KMS-11 (cell line): ENCODE measurements around the gene SLC24A3.

Source experiments
- H2AFZ ChIP-seq: fragments of 200-600 bp; sonication (generic); 2 replicates; pipeline ENCODE4 v1.6.1; 2016; ENCODE audit warnings: antibody characterized with exemption, mixed run types, low read depth
- H3K27ac ChIP-seq: fragments of 200-600 bp; sonication (generic); 2 replicates; pipeline ENCODE4 v1.6.1; 2016; ENCODE audit warnings: mild to moderate bottlenecking, mixed run types
- H3K27me3 ChIP-seq: fragments of 200-600 bp; sonication (generic); 2 replicates; pipeline ENCODE4 v1.6.1; 2017; ENCODE audit warnings: mild to moderate bottlenecking, low read depth, mixed run types, moderate library complexity; ENCODE audit not compliant: insufficient read depth
- H3K36me3 ChIP-seq: fragments of 200-600 bp; sonication (generic); 2 replicates; pipeline ENCODE4 v1.6.1; 2017; ENCODE audit warnings: mild to moderate bottlenecking, mixed run types; ENCODE audit not compliant: insufficient read depth
- H3K4me1 ChIP-seq: fragments of 200-600 bp; sonication (generic); 2 replicates; pipeline ENCODE4 v1.6.1; 2016; ENCODE audit warnings: mild to moderate bottlenecking, low read depth, mixed run types; ENCODE audit not compliant: poor library complexity, severe bottlenecking
- H3K4me2 ChIP-seq: fragments of 200-600 bp; sonication (generic); 2 replicates; pipeline ENCODE4 v1.7.0; 2016; ENCODE audit warnings: mild to moderate bottlenecking, mixed run types
- H3K4me3 ChIP-seq: fragments of 200-600 bp; sonication (generic); IDR thresholded peaks from 2 replicates; pipeline ENCODE4 v1.6.1; 2017; ENCODE audit warnings: low read depth, low read length, mixed read lengths; ENCODE audit not compliant: insufficient read depth
- H3K79me2 ChIP-seq: fragments of 200-600 bp; sonication (generic); 2 replicates; pipeline ENCODE4 v1.6.1; 2016; ENCODE audit warnings: low read depth, mixed run types; ENCODE audit not compliant: insufficient read depth
- H3K9ac ChIP-seq: fragments of 200-600 bp; sonication (generic); 2 replicates; pipeline ENCODE4 v1.6.1; 2016; ENCODE audit warnings: mild to moderate bottlenecking, mixed run types
- H4K20me1 ChIP-seq: fragments of 200-600 bp; sonication (generic); 2 replicates; pipeline ENCODE4 v1.6.1; 2016; ENCODE audit warnings: mild to moderate bottlenecking, mixed run types; ENCODE audit not compliant: insufficient read depth
- TF ChIP-seq, protein P1 (sequence below): fragments of 200-600 bp; sonication (generic); conservative IDR thresholded peaks from 2 replicates; pipeline ENCODE4 v1.6.1; 2017; ENCODE audit warnings: low read depth, mild to moderate bottlenecking, antibody characterized with exemption, low read length, moderate library complexity, mixed read lengths

The SLC24A3 gene

DNA sequence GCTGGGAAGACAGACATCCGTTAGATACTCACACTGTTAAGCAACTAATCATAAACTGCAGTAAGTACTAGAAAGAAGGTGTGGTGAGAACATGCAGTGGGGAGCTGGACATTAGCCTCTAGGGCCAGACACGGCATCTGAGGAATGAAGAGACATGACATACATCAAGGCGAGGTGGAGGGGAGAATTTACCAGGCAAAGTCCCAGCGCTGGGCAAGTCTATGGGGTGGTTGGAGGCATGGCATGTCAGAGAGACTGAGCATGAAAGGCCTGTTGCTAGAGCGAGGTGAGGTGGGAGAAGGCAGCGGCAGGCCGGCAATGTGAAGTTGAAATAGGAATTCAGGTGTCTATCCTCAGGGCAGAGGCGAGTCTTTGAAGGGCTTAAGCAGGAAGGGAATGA lies 31.8 kb downstream of the SLC24A3 start:
- H3K4me3 ChIP-seq: no peak overlapping the region
- no peaks in the 10 kb centered on the region for H3K27me3 ChIP-seq
- H2AFZ ChIP-seq: no peak overlapping the region
- no peaks in the 10 kb centered on the region for H3K36me3 ChIP-seq
- no peaks in the 10 kb centered on the region for H3K79me2 ChIP-seq
- TF ChIP-seq, protein P1, sequence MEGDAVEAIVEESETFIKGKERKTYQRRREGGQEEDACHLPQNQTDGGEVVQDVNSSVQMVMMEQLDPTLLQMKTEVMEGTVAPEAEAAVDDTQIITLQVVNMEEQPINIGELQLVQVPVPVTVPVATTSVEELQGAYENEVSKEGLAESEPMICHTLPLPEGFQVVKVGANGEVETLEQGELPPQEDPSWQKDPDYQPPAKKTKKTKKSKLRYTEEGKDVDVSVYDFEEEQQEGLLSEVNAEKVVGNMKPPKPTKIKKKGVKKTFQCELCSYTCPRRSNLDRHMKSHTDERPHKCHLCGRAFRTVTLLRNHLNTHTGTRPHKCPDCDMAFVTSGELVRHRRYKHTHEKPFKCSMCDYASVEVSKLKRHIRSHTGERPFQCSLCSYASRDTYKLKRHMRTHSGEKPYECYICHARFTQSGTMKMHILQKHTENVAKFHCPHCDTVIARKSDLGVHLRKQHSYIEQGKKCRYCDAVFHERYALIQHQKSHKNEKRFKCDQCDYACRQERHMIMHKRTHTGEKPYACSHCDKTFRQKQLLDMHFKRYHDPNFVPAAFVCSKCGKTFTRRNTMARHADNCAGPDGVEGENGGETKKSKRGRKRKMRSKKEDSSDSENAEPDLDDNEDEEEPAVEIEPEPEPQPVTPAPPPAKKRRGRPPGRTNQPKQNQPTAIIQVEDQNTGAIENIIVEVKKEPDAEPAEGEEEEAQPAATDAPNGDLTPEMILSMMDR: no peak
- no peaks in the 10 kb centered on the region for H4K20me1 ChIP-seq
- H3K27ac ChIP-seq: no peak overlapping the region
- H3K4me2 ChIP-seq: no peak overlapping the region
- no peaks in the 10 kb centered on the region for H3K4me1 ChIP-seq
- H3K9ac ChIP-seq: no peak overlapping the region

DNA sequence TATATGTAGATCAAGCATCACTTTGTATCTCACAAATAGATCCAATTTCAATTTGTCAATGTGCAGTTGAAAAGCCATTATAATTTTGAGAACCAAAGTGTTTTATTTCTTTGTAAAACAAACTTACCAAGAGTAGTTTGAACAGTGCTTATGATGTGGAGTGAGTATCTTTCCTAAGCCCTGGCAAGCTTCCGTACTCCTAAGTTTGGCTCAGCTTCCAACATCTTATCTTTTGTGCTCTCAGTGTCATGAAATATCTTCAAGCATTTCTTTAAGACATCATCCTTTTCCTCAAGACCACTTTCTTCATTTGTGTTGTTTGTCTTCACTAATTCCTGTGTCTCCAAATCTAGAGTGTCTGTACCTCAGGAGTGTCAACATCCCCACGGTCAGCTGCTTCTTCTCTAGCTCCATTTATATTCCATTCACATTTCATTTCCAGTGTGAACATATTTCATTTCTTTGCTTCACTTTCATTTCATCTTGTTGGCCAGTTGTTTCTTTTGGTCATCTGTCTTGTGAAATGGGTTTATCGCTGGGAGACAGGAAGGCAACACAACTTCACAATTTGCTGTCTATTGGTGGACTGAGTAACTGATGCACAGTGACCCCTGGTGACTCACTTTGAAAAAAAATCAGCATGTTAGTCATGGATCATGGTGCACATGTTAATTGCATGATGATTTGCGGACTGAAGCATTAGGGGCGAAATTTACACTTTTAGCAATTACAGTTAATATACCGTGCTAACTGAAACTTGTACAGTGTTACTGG lies 36.9 kb downstream of the SLC24A3 start:
- Histone ChIP-seq H3K27me3 (no peaks in the 10 kb centered on the region), H3K9ac (no peak overlapping the region), H3K4me1 (no peaks in the 10 kb centered on the region), H4K20me1 (no peaks in the 10 kb centered on the region), H3K27ac (no peak overlapping the region), H3K36me3 (no peaks in the 10 kb centered on the region), H3K79me2 (no peaks in the 10 kb centered on the region), H3K4me3 (no peak overlapping the region), H3K4me2 (no peak overlapping the region), H2AFZ (no peak overlapping the region)
- TF ChIP-seq, protein P1: no peak

DNA sequence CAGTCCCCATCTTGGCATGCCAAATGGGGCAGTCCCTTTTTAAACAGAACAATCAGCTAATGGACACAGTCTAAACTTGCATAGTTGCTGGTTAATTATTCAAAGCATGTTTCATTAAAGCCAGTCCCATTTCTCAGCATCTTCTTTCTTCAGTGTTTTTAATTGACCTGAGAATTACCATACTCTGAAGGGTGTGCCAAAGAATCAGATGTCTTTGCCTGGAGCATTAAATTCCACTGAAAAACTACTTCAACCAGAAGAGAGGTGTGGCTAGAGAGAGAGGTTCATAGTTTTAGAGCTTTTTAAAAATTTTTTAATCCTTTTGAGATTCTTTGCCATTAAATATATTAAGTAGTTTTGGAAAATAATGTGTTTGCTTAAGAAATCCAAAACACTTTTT lies 37.9 kb downstream of the SLC24A3 start:
- Histone ChIP-seq H3K4me2 (no peak overlapping the region), H3K9ac (no peak overlapping the region), H3K4me1 (no peaks in the 10 kb centered on the region), H3K4me3 (no peak overlapping the region), H2AFZ (no peak overlapping the region), H4K20me1 (no peaks in the 10 kb centered on the region), H3K79me2 (no peaks in the 10 kb centered on the region), H3K36me3 (no peaks in the 10 kb centered on the region), H3K27ac (no peak overlapping the region), H3K27me3 (no peaks in the 10 kb centered on the region)
- TF ChIP-seq, protein P1: no peak

DNA sequence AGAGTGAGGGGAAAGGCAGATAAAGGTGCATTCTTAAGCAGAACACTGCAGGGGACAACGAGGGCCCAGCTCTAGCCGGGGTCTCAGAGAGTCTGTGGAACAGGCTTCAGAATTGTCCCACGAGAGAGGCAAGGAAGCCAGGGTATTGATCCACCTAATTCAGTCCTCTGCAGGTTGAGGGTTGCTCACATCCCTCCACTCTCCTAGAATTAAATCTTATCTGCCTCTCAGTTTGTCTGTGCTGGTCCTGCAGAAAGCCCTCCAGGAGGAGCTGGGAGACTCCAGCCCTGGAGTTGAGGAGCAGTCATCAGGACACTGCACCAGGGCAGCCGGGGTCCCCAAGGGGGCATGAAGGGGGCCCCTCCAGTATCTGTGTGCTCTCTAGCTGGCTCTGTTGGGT lies 39.1 kb downstream of the SLC24A3 start:
- Histone ChIP-seq H3K4me2 (no peak overlapping the region), H3K9ac (no peak overlapping the region), H3K4me3 (no peak overlapping the region), H3K27me3 (no peaks in the 10 kb centered on the region), H3K27ac (no peak overlapping the region), H4K20me1 (no peaks in the 10 kb centered on the region), H3K36me3 (no peaks in the 10 kb centered on the region), H3K79me2 (no peaks in the 10 kb centered on the region), H2AFZ (no peak overlapping the region), H3K4me1 (no peaks in the 10 kb centered on the region)
- TF ChIP-seq, protein P1: no peak
